ENCODE results near the gene AIFM3. TPM values are rescaled to one million over a fixed set of nuclear protein-coding genes. Genes with fewer than 3 reads are reported as not detected.

The AIFM3 gene
- total and polyA plus RNA-seq, 2 donors (not counting 3 experiments of a cell fraction or from before 2014, with no cell fraction given): 0.15 TPM; not detected in 1

- FAIRE-seq (no peak), DNase-seq (ENCODE audit: low read depth, low spot score) (no peak)
- Histone ChIP-seq H4K20me1 (replicated peaks; ENCODE audit: control insufficient read depth, extremely low read depth, insufficient read depth, low read length) (no peaks in the 10 kb centered on the region), H3K4me1 (ENCODE audit: control insufficient read depth, extremely low read depth, insufficient read depth, low read length) (no peaks in the 10 kb centered on the region), H3K27ac (ENCODE audit: insufficient read depth, low read depth, low read length) (no peak overlapping the region), H3K36me3 (ENCODE audit: control insufficient read depth in 2 of 2, extremely low read depth in 1 of 2, insufficient read depth in 2 of 2, low read length in 2 of 2) (peaks cover 3 to 37% of the 10 kb centered on the region in 2 experiments), H3K27me3 (ENCODE audit: control insufficient read depth in 2 of 2, insufficient read depth in 2 of 2, low read length in 2 of 2) (no peaks in the 10 kb centered on the region), H3K4me3 (replicated peaks in 1 of 3; ENCODE audit: insufficient read depth in 1 of 3, low read depth in 1 of 3, low read length in 3 of 3) (no peak overlapping the region), H3K79me2 (ENCODE audit: control insufficient read depth, insufficient read depth, low read length) (peaks cover 2% of the 10 kb centered on the region), H3K9me3 (replicated peaks; ENCODE audit: control insufficient read depth, insufficient read depth, low read length) (no peaks in the 10 kb centered on the region), H2AFZ (ENCODE audit: low read depth, low read length) (no peak overlapping the region), H3K4me2 (ENCODE audit: insufficient read depth, low read length) (no peak overlapping the region), H3K9ac (replicated peaks; ENCODE audit: extremely low read depth, insufficient read depth, low read length) (no peak overlapping the region), H3K9me1 (replicated peaks; ENCODE audit: control insufficient read depth, extremely low read depth, insufficient read depth, low read length) (no peaks in the 10 kb centered on the region)
- intact Hi-C loops (cut with micrococcal nuclease): no loop called here
- dilution Hi-C loops (cut with MboI; ENCODE audit: extremely low pct_ligation_motif_present, low sequenced_read_pairs): no loop called here
- ChIA-PET POLR2A (no interaction called here), CTCF (no interaction called here)
- BruUV-seq (replicated peaks): no TSS peak
- no peak for TF ChIP-seq GATA2 (IDR thresholded peaks at IDR 0.05; ENCODE audit: insufficient read depth, insufficient read length, low read depth, low read length)
- no peak for TF ChIP-seq EZH2 (IDR thresholded peaks at IDR 0.05; ENCODE audit: borderline replicate concordance, low read depth, low read length, severe bottlenecking)
Measured at GRCh38 chr22:20988573-20989322, 21.7 kb downstream of the AIFM3 start.

DNA sequence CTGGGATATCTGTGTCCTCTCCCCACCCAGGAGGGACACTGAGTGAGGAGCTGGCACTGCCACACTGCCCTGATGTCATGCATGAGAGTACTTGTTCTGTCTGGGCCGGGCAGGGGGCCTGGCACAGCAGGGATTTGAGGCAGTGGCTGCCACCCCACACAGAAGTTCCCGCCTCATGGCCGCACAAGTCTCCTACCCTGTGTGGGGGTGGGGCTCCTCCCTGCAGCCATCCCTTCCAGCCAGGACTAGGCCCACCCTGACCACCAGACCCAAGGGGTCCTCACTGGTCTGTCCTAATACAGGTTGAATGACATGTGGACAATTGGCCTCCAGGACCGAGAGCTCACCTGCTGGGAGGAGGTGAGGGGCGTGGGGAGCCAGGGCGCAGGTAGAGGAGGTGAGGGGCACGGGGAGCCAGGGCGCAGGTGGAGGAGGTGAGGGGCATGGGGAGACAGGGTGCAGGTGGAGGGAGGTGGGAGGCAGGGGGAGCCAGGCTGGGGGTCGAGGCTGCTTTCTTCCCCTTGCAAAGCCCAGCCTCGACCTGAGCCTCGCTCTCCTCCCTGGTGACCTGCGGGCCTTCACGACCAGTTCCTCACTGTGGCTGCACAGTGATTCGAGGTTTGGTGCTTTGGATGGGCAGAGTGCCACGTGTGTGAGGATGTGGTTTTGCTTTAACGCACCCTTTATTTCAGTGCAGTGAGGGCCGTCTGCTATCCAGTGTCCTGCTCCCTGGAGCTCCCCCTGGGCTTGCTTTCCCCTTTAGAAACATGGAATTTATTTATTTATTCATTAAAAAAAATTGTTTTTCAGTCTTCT lies 22.5 kb downstream of the AIFM3 start:
- dilution Hi-C loops (cut with MboI; ENCODE audit: extremely low pct_ligation_motif_present, low sequenced_read_pairs) (no loop called here), intact Hi-C loops (cut with micrococcal nuclease) (no loop called here)
- DNase-seq (ENCODE audit: low read depth, low spot score) (no peak), FAIRE-seq (no peak)
- CTCF ChIA-PET: interaction anchor here (0.7 kb wide), 1 partner anchor 104 kb away, joined by 3 read pairs; no protein-coding TSS in a partner anchor
- H3K9ac ChIP-seq (replicated peaks; ENCODE audit: extremely low read depth, insufficient read depth, low read length): no peak overlapping the region
- H3K4me2 ChIP-seq (ENCODE audit: insufficient read depth, low read length): no peak overlapping the region
- H3K27ac ChIP-seq (ENCODE audit: insufficient read depth, low read depth, low read length): no peak overlapping the region
- H4K20me1 ChIP-seq (replicated peaks; ENCODE audit: control insufficient read depth, extremely low read depth, insufficient read depth, low read length): no peaks in the 10 kb centered on the region
- TF ChIP-seq POLR2AphosphoS5 (IDR thresholded peaks at IDR 0.05; ENCODE audit: insufficient read depth, low read depth, low read length): no peak
- TF ChIP-seq, protein P1, sequence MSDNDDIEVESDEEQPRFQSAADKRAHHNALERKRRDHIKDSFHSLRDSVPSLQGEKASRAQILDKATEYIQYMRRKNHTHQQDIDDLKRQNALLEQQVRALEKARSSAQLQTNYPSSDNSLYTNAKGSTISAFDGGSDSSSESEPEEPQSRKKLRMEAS (IDR thresholded peaks at IDR 0.05; ENCODE audit: insufficient read depth, insufficient read length): no peak
- no peak for TF ChIP-seq EZH2 (IDR thresholded peaks at IDR 0.05; ENCODE audit: borderline replicate concordance, low read depth, low read length, severe bottlenecking)
- no peak for TF ChIP-seq GATA2 (IDR thresholded peaks at IDR 0.05; ENCODE audit: insufficient read depth, insufficient read length, low read depth, low read length)
- TF ChIP-seq MYC (IDR thresholded peaks at IDR 0.05; ENCODE audit: low read depth, low read length): no peak
- TF ChIP-seq POLR2A (IDR thresholded peaks at IDR 0.05; ENCODE audit: low read depth, low read length): no peak
- TF ChIP-seq JUN (IDR thresholded peaks at IDR 0.05; ENCODE audit: borderline replicate concordance, insufficient read depth, insufficient read length, low read depth): no peak
- no peaks in the 10 kb centered on the region for H3K4me1 ChIP-seq (ENCODE audit: control insufficient read depth, extremely low read depth, insufficient read depth, low read length)
- H2AFZ ChIP-seq (ENCODE audit: low read depth, low read length): no peak overlapping the region
- POLR2A ChIA-PET: no interaction called here
- BruUV-seq (replicated peaks): no TSS peak
- H3K79me2 ChIP-seq (ENCODE audit: control insufficient read depth, insufficient read depth, low read length): no peaks in the 10 kb centered on the region
- H3K9me3 ChIP-seq (replicated peaks; ENCODE audit: control insufficient read depth, insufficient read depth, low read length): no peaks in the 10 kb centered on the region
- peaks cover 3 to 39% of the 10 kb centered on the region in 2 experiments for H3K36me3 ChIP-seq (ENCODE audit: control insufficient read depth in 2 of 2, extremely low read depth in 1 of 2, insufficient read depth in 2 of 2, low read length in 2 of 2)
- no peak overlapping the region for H3K4me3 ChIP-seq (replicated peaks in 1 of 3; ENCODE audit: insufficient read depth in 1 of 3, low read depth in 1 of 3, low read length in 3 of 3)
- H3K9me1 ChIP-seq (replicated peaks; ENCODE audit: control insufficient read depth, extremely low read depth, insufficient read depth, low read length): no peaks in the 10 kb centered on the region
- H3K27me3 ChIP-seq (ENCODE audit: control insufficient read depth in 2 of 2, insufficient read depth in 2 of 2, low read length in 2 of 2): no peaks in the 10 kb centered on the region

Data from endothelial cell of umbilical vein (primary cell).